ENCODE measurements around the gene POC1B.
"Not testable (repeated sequence)": the region's sequence is repeated elsewhere in the genome, so short reads cannot be mapped to it uniquely, and the experiment has no call there.

Gene POC1B

GRCh38 chr12:89461649-89462612 lies 63.9 kb downstream of the POC1B start:
- peak; percentile 77 for TF ChIP-seq CTCF (conservative IDR thresholded peaks at IDR 0.05; ENCODE audit: low read depth, low read length)
- Histone ChIP-seq H3K79me2 (ENCODE audit: insufficient read depth, low read depth) (no peaks in the 10 kb centered on the region), H2AFZ (ENCODE audit: low read depth) (no peak overlapping the region; the same call in 1 of the 2 replicates), H4K20me1 (ENCODE audit: insufficient read depth) (no peaks in the 10 kb centered on the region), H3K27ac (no peak overlapping the region; the same call in 1 of the 2 replicates), H3K27me3 (ENCODE audit: insufficient read depth, low read depth) (no peaks in the 10 kb centered on the region), H3K4me1 (ENCODE audit: low read depth, poor library complexity, severe bottlenecking) (peaks cover 27% of the 10 kb centered on the region), H3K36me3 (ENCODE audit: insufficient read depth) (no peaks in the 10 kb centered on the region), H3K4me3 (IDR thresholded peaks at IDR 0.05; ENCODE audit: insufficient read depth, low read depth, low read length) (no peak overlapping the region), H3K4me2 (peak overlapping the region; percentile 45), H3K9ac (no peak overlapping the region)

- H3K4me3 ChIP-seq (IDR thresholded peaks at IDR 0.05; ENCODE audit: insufficient read depth, low read depth, low read length) = no peak overlapping the region
- no peak overlapping the region for H3K9ac ChIP-seq
- no peak for TF ChIP-seq CTCF (conservative IDR thresholded peaks at IDR 0.05; ENCODE audit: low read depth, low read length)
- no peaks in the 10 kb centered on the region for H4K20me1 ChIP-seq (ENCODE audit: insufficient read depth)
- no peak overlapping the region for H2AFZ ChIP-seq (ENCODE audit: low read depth)
- H3K79me2 ChIP-seq (ENCODE audit: insufficient read depth, low read depth) = no peaks in the 10 kb centered on the region
- H3K4me1 ChIP-seq (ENCODE audit: low read depth, poor library complexity, severe bottlenecking) = peaks cover 34% of the 10 kb centered on the region
- no peaks in the 10 kb centered on the region for H3K36me3 ChIP-seq (ENCODE audit: insufficient read depth)
- H3K27me3 ChIP-seq (ENCODE audit: insufficient read depth, low read depth) = no peaks in the 10 kb centered on the region
- peak overlapping the region; percentile 45; the same call in 1 of the 2 replicates for H3K4me2 ChIP-seq
- H3K27ac ChIP-seq = no peak overlapping the region
Measured at GRCh38 chr12:89461190-89461589, 64.7 kb downstream of the POC1B start.

- H3K36me3 ChIP-seq (ENCODE audit: insufficient read depth); H2AFZ ChIP-seq (ENCODE audit: low read depth); H3K27ac ChIP-seq; H4K20me1 ChIP-seq (ENCODE audit: insufficient read depth); H3K27me3 ChIP-seq (ENCODE audit: insufficient read depth, low read depth); H3K4me3 ChIP-seq (IDR thresholded peaks at IDR 0.05; ENCODE audit: insufficient read depth, low read depth, low read length); H3K79me2 ChIP-seq (ENCODE audit: insufficient read depth, low read depth); H3K4me2 ChIP-seq; H3K9ac ChIP-seq: not testable (repeated sequence)
- peaks cover 43% of the 10 kb centered on the region for H3K4me1 ChIP-seq (ENCODE audit: low read depth, poor library complexity, severe bottlenecking)
- TF ChIP-seq CTCF (conservative IDR thresholded peaks at IDR 0.05; ENCODE audit: low read depth, low read length) = peak; percentile 30; the same call in 1 of the 2 replicates
Measured at GRCh38 chr12:89459279-89459678, 66.6 kb downstream of the POC1B start.

- Histone ChIP-seq H3K27ac (no peak overlapping the region), H3K4me1 (ENCODE audit: low read depth, poor library complexity, severe bottlenecking) (peaks cover 27% of the 10 kb centered on the region), H3K36me3 (ENCODE audit: insufficient read depth) (no peaks in the 10 kb centered on the region), H3K27me3 (ENCODE audit: insufficient read depth, low read depth) (no peaks in the 10 kb centered on the region), H3K9ac (no peak overlapping the region), H3K4me2 (no peak overlapping the region), H3K4me3 (IDR thresholded peaks at IDR 0.05; ENCODE audit: insufficient read depth, low read depth, low read length) (no peak overlapping the region), H2AFZ (ENCODE audit: low read depth) (no peak overlapping the region), H4K20me1 (ENCODE audit: insufficient read depth) (no peaks in the 10 kb centered on the region), H3K79me2 (ENCODE audit: insufficient read depth, low read depth) (no peaks in the 10 kb centered on the region)
- TF ChIP-seq CTCF (conservative IDR thresholded peaks at IDR 0.05; ENCODE audit: low read depth, low read length) = no peak
Measured at GRCh38 chr12:89456565-89456964, 69.3 kb downstream of the POC1B start.
